ENCODE measurements around the gene NEK11. TPM values are rescaled to one million over a fixed set of nuclear protein-coding genes. Genes with fewer than 3 reads are reported as not detected.
"Not testable (repeated sequence)": the region's sequence is repeated elsewhere in the genome, so short reads cannot be mapped to it uniquely, and the experiment has no call there.

NEK11 gene
- total RNA-seq, 1 donor from 2014 or later: 8.1 TPM

DNA sequence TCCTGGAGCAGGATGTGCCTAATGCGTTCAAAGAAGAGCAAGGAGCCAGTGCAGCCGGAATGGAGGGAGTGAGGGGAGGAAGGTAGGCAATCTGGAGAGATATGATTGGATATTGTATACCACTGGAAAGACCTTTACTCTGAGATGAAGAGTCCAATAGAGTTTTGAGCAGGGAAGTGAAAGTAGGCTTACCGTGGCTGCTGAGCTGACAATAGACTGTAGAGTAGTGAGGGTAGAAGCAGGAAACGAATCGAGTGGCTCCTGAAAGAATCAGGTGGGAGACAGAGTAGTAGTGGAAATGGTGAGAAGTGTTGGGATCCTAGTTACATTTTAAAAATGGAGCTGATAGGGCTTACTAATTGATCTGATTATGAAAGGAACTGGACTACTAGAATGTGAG lies 303.1 kb downstream of the NEK11 start:
- Mint-ChIP-seq H3K27me3 (ENCODE audit: insufficient read depth, low read depth) (peaks cover 2% of the 10 kb centered on the region), H3K36me3 (peaks cover 2% of the 10 kb centered on the region), H3K9me3 (peaks cover 13% of the 10 kb centered on the region), H3K4me3 (no peak overlapping the region), H3K27ac (no peak overlapping the region), H3K4me1 (no peaks in the 10 kb centered on the region)
- no peaks in the 10 kb centered on the region for H3K27me3 ChIP-seq
- H3K9ac ChIP-seq: no peak overlapping the region
- H3K79me2 ChIP-seq (ENCODE audit: low read depth): no peaks in the 10 kb centered on the region
- H3F3A ChIP-seq (ENCODE audit: low read depth): no peaks in the 10 kb centered on the region
- no peaks in the 10 kb centered on the region for H3K36me3 ChIP-seq
- DNase-seq (ENCODE audit: low spot score): no peak
- H4K20me1 ChIP-seq (ENCODE audit: low read depth): no peaks in the 10 kb centered on the region
- no peak overlapping the region for H3K27ac ChIP-seq
- H3K4me1 ChIP-seq: no peaks in the 10 kb centered on the region
- no peak overlapping the region for H3K4me3 ChIP-seq
- H3K9me3 ChIP-seq (ENCODE audit: low read depth): no peaks in the 10 kb centered on the region
- H2AFZ ChIP-seq (replicated peaks): no peak overlapping the region
- no peak for TF ChIP-seq EZH2 (IDR thresholded peaks at IDR 0.05)
- no peak for TF ChIP-seq EZH2phosphoT487 (IDR thresholded peaks at IDR 0.05)
- no peak for TF ChIP-seq CTCF (IDR thresholded peaks at IDR 0.05)
- no peak overlapping the region for H3K4me2 ChIP-seq

DNA sequence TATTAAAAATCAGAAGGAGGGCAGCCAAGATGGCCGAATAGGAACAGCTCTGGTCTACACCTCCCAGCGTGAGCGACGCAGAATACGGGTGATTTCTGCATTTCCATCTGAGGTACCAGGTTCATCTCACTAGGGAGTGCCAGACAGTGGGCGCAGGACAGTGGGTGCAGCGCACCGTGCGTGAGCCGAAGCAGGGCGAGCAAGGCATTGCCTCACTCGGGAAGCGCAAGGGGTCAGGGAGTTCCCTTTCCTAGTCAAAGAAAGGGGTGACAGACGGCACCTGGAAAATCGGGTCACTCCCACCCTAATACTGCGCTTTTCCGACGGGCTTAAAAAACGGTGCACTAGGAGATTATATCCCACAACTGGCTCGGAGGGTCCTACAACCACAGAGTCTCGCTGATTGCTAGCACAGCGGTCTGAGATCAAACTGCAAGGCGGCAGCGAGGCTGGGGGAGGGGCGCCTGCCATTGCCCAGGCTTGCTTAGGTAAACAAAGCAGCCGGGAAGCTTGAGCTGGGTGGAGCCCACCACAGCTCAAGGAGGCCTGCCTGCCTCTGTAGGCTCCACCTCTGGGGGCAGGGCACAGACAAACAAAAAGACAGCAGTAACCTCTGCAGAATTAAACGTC lies 304.9 kb downstream of the NEK11 start:
- H3K9ac ChIP-seq; H3K27ac Mint-ChIP-seq; H3K36me3 Mint-ChIP-seq; H3K4me1 ChIP-seq; H3K9me3 ChIP-seq (ENCODE audit: low read depth); H3K4me2 ChIP-seq; H3K79me2 ChIP-seq (ENCODE audit: low read depth); H2AFZ ChIP-seq (replicated peaks); H4K20me1 ChIP-seq (ENCODE audit: low read depth); H3K4me3 ChIP-seq; H3K27me3 Mint-ChIP-seq (ENCODE audit: insufficient read depth, low read depth); DNase-seq (ENCODE audit: low spot score); H3F3A ChIP-seq (ENCODE audit: low read depth); H3K36me3 ChIP-seq; H3K4me3 Mint-ChIP-seq; H3K27me3 ChIP-seq; H3K27ac ChIP-seq; H3K4me1 Mint-ChIP-seq: not testable (repeated sequence)
- H3K9me3 Mint-ChIP-seq: peaks cover 18% of the 10 kb centered on the region

GRCh38 chr3:131338948-131339640 lies 312.4 kb downstream of the NEK11 start:
- Histone ChIP-seq H3K9ac (no peak overlapping the region), H4K20me1 (ENCODE audit: low read depth) (no peaks in the 10 kb centered on the region), H3K4me3 (no peak overlapping the region), H3K4me1 (no peaks in the 10 kb centered on the region), H3K27ac (no peak overlapping the region), H3K4me2 (no peak overlapping the region), H3K79me2 (ENCODE audit: low read depth) (no peaks in the 10 kb centered on the region), H2AFZ (replicated peaks) (no peak overlapping the region), H3K36me3 (no peaks in the 10 kb centered on the region), H3F3A (ENCODE audit: low read depth) (no peaks in the 10 kb centered on the region), H3K27me3 (no peaks in the 10 kb centered on the region), H3K9me3 (ENCODE audit: low read depth) (no peaks in the 10 kb centered on the region)
- Mint-ChIP-seq H3K4me1 (no peaks in the 10 kb centered on the region), H3K27me3 (ENCODE audit: insufficient read depth, low read depth) (no peaks in the 10 kb centered on the region), H3K4me3 (no peak overlapping the region), H3K27ac (no peak overlapping the region), H3K36me3 (no peaks in the 10 kb centered on the region), H3K9me3 (peaks cover 13% of the 10 kb centered on the region)
- TF ChIP-seq CTCF (IDR thresholded peaks at IDR 0.05) (no peak), EZH2 (IDR thresholded peaks at IDR 0.05) (no peak), EZH2phosphoT487 (IDR thresholded peaks at IDR 0.05) (no peak)
- no peak for DNase-seq (ENCODE audit: low spot score)

DNA sequence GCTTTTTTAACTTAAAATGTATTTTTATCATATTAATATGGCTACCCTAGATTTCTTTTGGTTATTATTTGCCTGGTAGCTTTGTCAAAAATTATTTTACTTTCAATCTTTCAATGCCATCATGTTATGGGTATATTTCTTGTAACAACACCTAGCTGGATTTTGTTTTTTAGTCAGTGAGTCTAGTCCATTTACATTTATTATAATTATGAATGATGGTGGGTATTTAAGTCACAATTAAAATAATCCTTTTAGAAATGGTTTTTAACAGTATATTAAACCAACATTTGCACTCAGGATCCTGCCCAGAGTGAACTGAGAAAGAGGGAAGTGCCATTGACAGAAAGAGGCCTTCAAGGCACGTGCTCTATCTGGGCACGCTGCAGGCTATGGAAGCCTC lies 315.1 kb downstream of the NEK11 start:
- H3K27me3 Mint-ChIP-seq (ENCODE audit: insufficient read depth, low read depth): no peaks in the 10 kb centered on the region
- no peak for DNase-seq (ENCODE audit: low spot score)
- no peak overlapping the region for H3K27ac Mint-ChIP-seq
- H4K20me1 ChIP-seq (ENCODE audit: low read depth): no peaks in the 10 kb centered on the region
- H3K4me3 ChIP-seq: no peak overlapping the region
- no peaks in the 10 kb centered on the region for H3K79me2 ChIP-seq (ENCODE audit: low read depth)
- no peak overlapping the region for H3K4me3 Mint-ChIP-seq
- no peak overlapping the region for H3K9ac ChIP-seq
- H3F3A ChIP-seq (ENCODE audit: low read depth): no peaks in the 10 kb centered on the region
- no peaks in the 10 kb centered on the region for H3K4me1 Mint-ChIP-seq
- no peaks in the 10 kb centered on the region for H3K9me3 ChIP-seq (ENCODE audit: low read depth)
- no peak overlapping the region for H3K4me2 ChIP-seq
- no peak overlapping the region for H2AFZ ChIP-seq (replicated peaks)
- TF ChIP-seq EZH2phosphoT487 (IDR thresholded peaks at IDR 0.05) (no peak), CTCF (IDR thresholded peaks at IDR 0.05) (no peak), EZH2 (IDR thresholded peaks at IDR 0.05) (no peak)
- H3K27me3 ChIP-seq: no peaks in the 10 kb centered on the region
- no peaks in the 10 kb centered on the region for H3K36me3 Mint-ChIP-seq
- H3K27ac ChIP-seq: no peak overlapping the region
- H3K36me3 ChIP-seq: no peaks in the 10 kb centered on the region
- no peaks in the 10 kb centered on the region for H3K4me1 ChIP-seq
- H3K9me3 Mint-ChIP-seq: peaks cover 8% of the 10 kb centered on the region
